NCI-H82 treated with DMSO at 0.1 percent for 48 hours (cell line): ENCODE measurements around the gene RNF38.
"Not testable (repeated sequence)": the region's sequence is repeated elsewhere in the genome, so short reads cannot be mapped to it uniquely, and the experiment has no call there.

Experiments used
- DNase-seq: peaks from one replicate; lab custom pipeline; 2025; ENCODE audit not compliant: unreplicated experiment; lab: John Stamatoyannopoulos, UW

The RNF38 gene

GRCh38 chr9:36297798-36298197 is 102.3 kb downstream of the RNF38 start:
- no peak for DNase-seq

GRCh38 chr9:36294996-36295395 is 105.1 kb downstream of the RNF38 start:
- not testable (repeated sequence) for DNase-seq

DNA sequence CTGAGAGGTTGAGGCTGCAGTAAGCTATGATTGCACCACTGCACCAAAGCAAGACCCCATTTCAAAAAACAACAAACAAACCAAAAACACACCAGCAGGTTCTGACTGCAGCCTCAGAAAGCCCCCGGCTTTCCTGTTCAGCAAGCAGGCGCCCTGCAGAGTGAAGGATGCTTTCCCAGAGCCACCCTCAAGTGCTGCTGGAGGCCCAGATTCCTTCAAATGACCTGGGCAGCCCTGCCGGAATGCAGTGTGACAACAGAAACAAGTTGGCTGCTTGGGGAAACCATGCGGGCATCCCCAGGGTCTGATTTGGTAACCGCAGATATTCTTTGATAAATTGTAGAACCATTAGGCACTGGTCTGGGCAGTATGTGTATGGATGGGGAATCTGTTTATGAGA is 106.2 kb downstream of the RNF38 start:
- no peak for DNase-seq

DNA sequence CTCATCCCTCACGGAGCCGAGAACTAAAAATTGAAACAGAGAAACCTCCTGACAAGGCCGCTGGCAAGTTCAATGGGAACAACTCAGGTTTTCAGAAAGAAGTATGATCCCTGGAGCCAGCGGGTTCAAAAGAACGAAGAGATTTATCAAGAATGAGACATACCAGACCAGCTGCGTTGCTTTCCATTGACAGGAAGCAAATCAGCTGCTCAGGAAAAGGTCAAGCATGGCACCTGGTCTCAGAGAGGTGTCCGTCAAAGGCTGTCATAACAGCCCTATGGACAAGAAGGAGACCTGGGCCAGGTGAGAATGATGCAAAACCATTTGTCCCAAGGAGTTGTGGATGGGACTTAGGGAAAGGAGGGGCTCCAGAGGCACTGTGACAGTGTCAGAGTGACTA is 106.9 kb downstream of the RNF38 start:
- no peak for DNase-seq

GRCh38 chr9:36292641-36293040 is 107.4 kb downstream of the RNF38 start:
- no peak for DNase-seq

DNA sequence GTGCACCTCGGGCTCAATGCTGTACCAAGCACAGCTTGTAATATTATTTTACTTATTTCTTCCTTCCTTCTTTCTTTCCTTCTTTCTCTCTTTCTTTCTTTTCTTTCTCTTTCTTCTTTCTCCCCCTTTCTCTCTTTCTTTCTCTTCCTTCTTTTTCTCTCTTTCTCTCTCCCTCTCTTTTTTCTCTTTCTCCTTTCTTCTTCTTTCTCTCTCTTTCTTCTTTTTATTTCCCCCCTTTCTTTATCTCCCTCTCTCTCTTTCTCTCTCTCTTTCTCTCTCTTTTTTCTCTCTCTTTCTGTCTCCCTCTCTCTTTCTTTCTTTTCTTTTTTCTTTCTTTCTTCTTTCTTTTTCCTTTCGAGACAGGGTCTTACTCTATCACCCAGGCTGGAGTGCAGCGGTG is 109.1 kb downstream of the RNF38 start:
- DNase-seq, result no peak

- DNase-seq, result no peak
Measured at GRCh38 chr9:36289836-36290435, 110.1 kb downstream of the RNF38 start.

GRCh38 chr9:36288070-36288469 is 112.0 kb downstream of the RNF38 start:
- no peak for DNase-seq
